Measurements from ENCODE around the gene CMTM7. TPM values are rescaled to one million over a fixed set of nuclear protein-coding genes. Genes with fewer than 3 reads are reported as not detected.

Gene CMTM7
- total and polyA plus RNA-seq, 2 of the 13 experiments (the other 11 are each of a cell fraction or from before 2014, with no cell fraction given): 20.9 to 21.4 TPM

DNA sequence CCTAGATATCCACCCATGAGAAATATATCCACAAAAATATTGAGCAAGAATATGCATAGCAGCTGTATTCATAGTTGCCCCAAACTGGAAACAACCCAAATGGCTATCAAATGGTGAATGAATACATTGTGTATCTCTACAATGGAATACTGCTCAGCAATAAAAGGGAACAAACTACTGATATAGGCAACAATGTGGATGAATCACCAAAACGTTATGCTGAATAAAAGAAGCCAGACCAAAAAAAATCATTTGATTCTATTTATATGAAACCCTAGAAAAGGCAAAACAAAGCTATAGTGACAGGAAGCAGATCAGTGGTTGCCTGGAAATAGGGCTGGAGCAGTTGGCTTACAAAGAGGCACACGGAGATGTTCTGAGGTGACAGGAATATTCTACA lies 15.5 kb upstream of the CMTM7 start:
- no peak overlapping the region for H3K27ac ChIP-seq (ENCODE audit: extremely low read length, insufficient read depth, low read length)
- DNase-seq (ENCODE audit: low spot score) (no peak), ATAC-seq (no peak), FAIRE-seq (no peak)
- H3K4me1 ChIP-seq (ENCODE audit: insufficient read depth, low read length): 0 out of 2 replicates have a peak, but pooled peaks cover 6% of the 10 kb centered on the region
- no peaks in the 10 kb centered on the region for H3K79me2 ChIP-seq (ENCODE audit: insufficient read depth, low read length)
- no TSS peak for BruUV-seq (replicated peaks)
- in situ Hi-C loops (cut with HindIII; ENCODE audit: extremely low pct_ligation_motif_present, low pct_unique_long_range_greater_than_20kb) (no loop called here), intact Hi-C loops (cut with micrococcal nuclease; ENCODE audit: unreplicated experiment) (loop anchor here (5.0 kb wide), 1 partner anchor 286 kb away; no protein-coding TSS in a partner anchor)
- H2AFZ ChIP-seq (ENCODE audit: low read length): no peak overlapping the region
- no peaks in the 10 kb centered on the region for H3K36me3 ChIP-seq (replicated peaks in 1 of 2; ENCODE audit: control insufficient read depth in 1 of 2, insufficient read depth in 2 of 2, low read length in 2 of 2)
- CTCF ChIA-PET (ENCODE audit: low intra/inter-chr PET ratio, low total read pairs): interaction anchor here (1.6 kb wide), 1 partner anchor 23 kb away, joined by 10 read pairs; no protein-coding TSS in a partner anchor
- 84% methylated on average over 2 of the region's 2 CpGs for WGBS (ENCODE audit: low lambda C conversion rate)
- no peaks in the 10 kb centered on the region for H3K9me3 ChIP-seq (ENCODE audit: low read length)
- no peak for TF ChIP-seq ZMYM3 (CRISPR knock-in tag; IDR thresholded peaks at IDR 0.05)
- H3K9ac ChIP-seq (ENCODE audit: insufficient read depth, low read depth, low read length): no peak overlapping the region
- no peak overlapping the region for H3K4me3 ChIP-seq (replicated peaks in 1 of 3; ENCODE audit: insufficient read depth in 1 of 3, low read depth in 2 of 3, low read length in 3 of 3)
- no peaks in the 10 kb centered on the region for H3K27me3 ChIP-seq (ENCODE audit: control insufficient read depth in 1 of 2, insufficient read depth in 2 of 2, low read length in 2 of 2)
- H4K20me1 ChIP-seq (ENCODE audit: insufficient read depth, low read length): no peaks in the 10 kb centered on the region
- POLR2A ChIA-PET: no interaction called here
- H3K4me2 ChIP-seq (ENCODE audit: low read depth, low read length): no peak overlapping the region

DNA sequence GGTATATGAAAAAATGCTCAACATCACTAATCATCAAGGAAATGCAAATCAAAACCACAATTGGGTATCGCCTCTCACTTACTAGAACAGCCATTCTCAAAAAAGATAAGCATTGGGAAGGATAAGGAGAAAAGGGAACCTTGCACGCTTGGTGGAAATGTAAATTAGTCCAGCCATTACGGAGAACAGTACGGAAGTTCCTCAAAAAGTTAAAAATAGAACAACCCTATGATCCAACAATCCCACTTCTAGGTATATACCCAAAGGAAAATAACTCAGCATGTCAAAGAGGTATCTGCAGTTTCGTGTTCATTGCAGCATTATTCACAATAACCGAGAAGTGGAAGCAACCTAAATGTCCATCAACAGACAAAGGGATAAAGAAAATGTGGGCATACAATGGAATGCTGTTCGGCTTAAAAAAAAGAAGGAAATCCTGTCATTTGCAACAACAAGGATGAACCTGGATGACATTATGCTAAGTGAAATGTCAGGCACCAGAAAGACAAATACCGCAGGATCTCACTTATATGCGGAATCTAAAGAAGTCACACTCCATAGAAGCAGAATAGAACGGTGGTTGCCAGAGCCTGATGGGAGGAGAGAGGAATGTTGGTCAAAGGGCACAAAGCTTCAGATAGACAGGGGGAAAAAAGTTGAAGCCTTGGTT lies 11.7 kb upstream of the CMTM7 start:
- intact Hi-C loops (cut with micrococcal nuclease; ENCODE audit: unreplicated experiment): loop anchor here (5.0 kb wide), 1 partner anchor 282 kb away; no protein-coding TSS in a partner anchor

More for the DNA sequence above, 11.7 kb upstream of the CMTM7 start:
- ChIA-PET POLR2A (no interaction called here), CTCF (ENCODE audit: low intra/inter-chr PET ratio, low total read pairs) (no interaction called here)
- Histone ChIP-seq H3K27me3 (ENCODE audit: control insufficient read depth in 1 of 2, insufficient read depth in 2 of 2, low read length in 2 of 2) (no peaks in the 10 kb centered on the region), H3K4me2 (ENCODE audit: low read depth, low read length) (no peak overlapping the region), H3K36me3 (replicated peaks in 1 of 2; ENCODE audit: control insufficient read depth in 1 of 2, insufficient read depth in 2 of 2, low read length in 2 of 2) (no peaks in the 10 kb centered on the region), H3K27ac (ENCODE audit: extremely low read length, insufficient read depth, low read length) (no peak overlapping the region), H3K4me1 (ENCODE audit: insufficient read depth, low read length) (0 out of 2 replicates have a peak, but pooled peaks cover 6% of the 10 kb centered on the region), H3K4me3 (replicated peaks in 1 of 3; ENCODE audit: insufficient read depth in 1 of 3, low read depth in 2 of 3, low read length in 3 of 3) (no peak overlapping the region), H3K9me3 (ENCODE audit: low read length) (no peaks in the 10 kb centered on the region), H3K79me2 (ENCODE audit: insufficient read depth, low read length) (no peaks in the 10 kb centered on the region), H3K9ac (ENCODE audit: insufficient read depth, low read depth, low read length) (no peak overlapping the region), H2AFZ (ENCODE audit: low read length) (no peak overlapping the region), H4K20me1 (ENCODE audit: insufficient read depth, low read length) (no peaks in the 10 kb centered on the region)
- no peak for TF ChIP-seq ZNF337 (CRISPR knock-in tag; IDR thresholded peaks at IDR 0.05; ENCODE audit: borderline replicate concordance, low read depth)
- TF ChIP-seq PPARG (CRISPR knock-in tag; conservative IDR thresholded peaks at IDR 0.05): 0 out of 2 replicates have a peak, but pooled peaks have one; percentile 44
- TF ChIP-seq, protein P1, sequence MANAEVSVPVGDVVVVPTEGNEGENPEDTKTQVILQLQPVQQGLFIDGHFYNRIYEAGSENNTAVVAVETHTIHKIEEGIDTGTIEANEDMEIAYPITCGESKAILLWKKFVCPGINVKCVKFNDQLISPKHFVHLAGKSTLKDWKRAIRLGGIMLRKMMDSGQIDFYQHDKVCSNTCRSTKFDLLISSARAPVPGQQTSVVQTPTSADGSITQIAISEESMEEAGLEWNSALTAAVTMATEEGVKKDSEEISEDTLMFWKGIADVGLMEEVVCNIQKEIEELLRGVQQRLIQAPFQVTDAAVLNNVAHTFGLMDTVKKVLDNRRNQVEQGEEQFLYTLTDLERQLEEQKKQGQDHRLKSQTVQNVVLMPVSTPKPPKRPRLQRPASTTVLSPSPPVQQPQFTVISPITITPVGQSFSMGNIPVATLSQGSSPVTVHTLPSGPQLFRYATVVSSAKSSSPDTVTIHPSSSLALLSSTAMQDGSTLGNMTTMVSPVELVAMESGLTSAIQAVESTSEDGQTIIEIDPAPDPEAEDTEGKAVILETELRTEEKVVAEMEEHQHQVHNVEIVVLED (CRISPR knock-in tag; IDR thresholded peaks at IDR 0.05; ENCODE audit: borderline replicate concordance): no peak
- TF ChIP-seq SKI (IDR thresholded peaks at IDR 0.05; ENCODE audit: partially characterized antibody): no peak
- no peak for TF ChIP-seq RORA (CRISPR knock-in tag; IDR thresholded peaks at IDR 0.05)
- TF ChIP-seq HNF4A (CRISPR knock-in tag; IDR thresholded peaks at IDR 0.05): no peak
- TF ChIP-seq HDAC6 (IDR thresholded peaks at IDR 0.05; ENCODE audit: low read depth, low read length): no peak
- TF ChIP-seq, protein P2, sequence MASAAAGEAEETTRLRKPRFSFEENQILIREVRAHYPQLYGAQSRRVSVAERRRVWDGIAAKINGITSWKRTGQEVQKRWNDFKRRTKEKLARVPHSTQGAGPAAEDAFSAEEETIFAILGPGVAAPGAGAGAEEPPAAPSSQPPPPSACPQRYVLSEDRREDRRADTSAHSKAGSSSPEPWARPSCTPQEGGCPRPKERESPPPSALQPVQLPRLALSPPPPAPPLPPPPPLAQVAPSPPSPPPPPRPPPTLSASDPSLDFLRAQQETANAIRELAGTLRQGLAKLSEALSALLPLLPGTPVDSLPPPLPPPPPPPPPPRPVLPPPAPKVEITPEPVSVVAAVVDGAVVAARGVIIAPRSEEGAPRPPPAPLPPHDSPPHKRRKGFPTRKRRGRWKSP (CRISPR knock-in tag; IDR thresholded peaks at IDR 0.05): no peak
- no peak for TF ChIP-seq MEF2D (CRISPR knock-in tag; IDR thresholded peaks at IDR 0.05)
- in situ Hi-C loops (cut with HindIII; ENCODE audit: extremely low pct_ligation_motif_present, low pct_unique_long_range_greater_than_20kb): no loop called here
- 69% methylated on average over 10 of the region's 10 CpGs for WGBS (ENCODE audit: low lambda C conversion rate)
- FAIRE-seq (no peak), ATAC-seq (no peak), DNase-seq (ENCODE audit: low spot score) (no peak)
- BruUV-seq (replicated peaks): no TSS peak
